Measurements from ENCODE around the gene GPC4. TPM values are rescaled to one million over a fixed set of nuclear protein-coding genes. Genes with fewer than 3 reads are reported as not detected.

GPC4 gene
- total and polyA plus RNA-seq, 10 of the 15 experiments (the other 5 are each of a cell fraction or from before 2014, with no cell fraction given), result 0.04 to 5.8 (median 0.13) TPM

- DNase-seq (ENCODE audit: low read depth, low spot score) (no peak), FAIRE-seq (no peak), ATAC-seq (no peak)
- in situ Hi-C loops (cut with MboI) (no loop called here), intact Hi-C loops (cut with micrococcal nuclease; ENCODE audit: unreplicated experiment) (no loop called here)
- ChIA-PET CTCF (interaction anchor here (1.0 to 2.3 kb wide), 3 partner anchors 22 to 78 kb away, joined by 3 to 12 read pairs (median 10); no protein-coding TSS in a partner anchor), SMC1A (ENCODE audit: uncharacterized antibody, unreplicated experiment) (interaction anchor here (0.9 to 6.3 kb wide), 13 partner anchors 9 to 87 kb away, joined by 3 to 38 read pairs (median 6); no protein-coding TSS in a partner anchor), POLR2A (interaction anchor here (0.8 to 4.0 kb wide), 5 partner anchors 9 to 49 kb away, joined by 3 to 18 read pairs (median 3); no protein-coding TSS in a partner anchor), RAD21 (ENCODE audit: unreplicated experiment) (interaction anchor here (0.8 to 3.4 kb wide), 16 partner anchors 9 to 88 kb away, joined by 3 to 15 read pairs (median 4); no protein-coding TSS in a partner anchor)
- TF ChIP-seq SIX5 (IDR thresholded peaks at IDR 0.05; ENCODE audit: low read depth, low read length, severe bottlenecking), result no peak
- no peak for TF ChIP-seq POLR2AphosphoS2 (IDR thresholded peaks at IDR 0.05; ENCODE audit: low read depth, low read length)
- no peak for TF ChIP-seq MLLT1 (IDR thresholded peaks at IDR 0.05)
- TF ChIP-seq MYC (IDR thresholded peaks at IDR 0.05; ENCODE audit: insufficient read depth, insufficient read length, insufficient replicate concordance, low read length, severe bottlenecking), result no peak
- H3K4me3 ChIP-seq, result no peak overlapping the region
- WGBS (ENCODE audit: insufficient coverage, insufficient replicate concordance, low lambda C conversion rate, missing lambda C conversion rate), result 65% methylated on average over 5 of the region's 5 CpGs
- no peak overlapping the region for H2AFZ ChIP-seq (ENCODE audit: control insufficient read depth, low read depth, low read length)
- H3K4me1 ChIP-seq (ENCODE audit: control insufficient read depth, insufficient read depth, low read length), result no peaks in the 10 kb centered on the region
- H3K4me2 ChIP-seq (ENCODE audit: control insufficient read depth, insufficient read depth), result no peak overlapping the region
- H3K27ac ChIP-seq (ENCODE audit: control insufficient read depth, insufficient read depth), result no peak overlapping the region
- no peaks in the 10 kb centered on the region; the same call in 2 of the 3 replicates for H3K9me3 ChIP-seq (replicated peaks; ENCODE audit: control insufficient read depth, insufficient read depth, low read length)
- no peaks in the 10 kb centered on the region for H3K36me3 ChIP-seq (ENCODE audit: control insufficient read depth in 2 of 2, insufficient read depth in 2 of 2, low read length in 1 of 2)
- H3K9ac ChIP-seq (ENCODE audit: control insufficient read depth, insufficient read depth, low read length), result no peak overlapping the region
- no TSS peak for BruUV-seq (replicated peaks)
- no peaks in the 10 kb centered on the region for H4K20me1 ChIP-seq (ENCODE audit: control insufficient read depth, insufficient read depth)
- H3K27me3 ChIP-seq (replicated peaks in 1 of 2; ENCODE audit: control insufficient read depth in 2 of 2, insufficient read depth in 2 of 2, low read length in 1 of 2), result no peaks in the 10 kb centered on the region
- H3K79me2 ChIP-seq (ENCODE audit: control insufficient read depth, insufficient read depth, low read length), result no peaks in the 10 kb centered on the region
Observed at GRCh38 chrX:133412665-133413064, 2.6 kb downstream of the GPC4 start.
